Kidney epithelial cell (primary cell): ENCODE measurements around the gene GPR32. TPM values are rescaled to one million over a fixed set of nuclear protein-coding genes. Genes with fewer than 3 reads are reported as not detected.
"Not testable (repeated sequence)": the region's sequence is repeated elsewhere in the genome, so short reads cannot be mapped to it uniquely, and the experiment has no call there.

Source experiments
- DNase-seq: peaks from one replicate; pipeline ENCODE4 v3.0.0-alpha.2; 2010; ENCODE audit warnings: low read depth
- H3K27me3 ChIP-seq: 2 replicates; pipeline ENCODE4 v1.6.0; 2011; ENCODE audit warnings: low read length; ENCODE audit not compliant: control insufficient read depth, insufficient read depth
- H3K36me3 ChIP-seq: 2 replicates; pipeline ENCODE4 v1.5.1; 2011; ENCODE audit warnings: low read length; ENCODE audit not compliant: control insufficient read depth, insufficient read depth
- H3K4me3 ChIP-seq: 2 replicates; pipeline ENCODE4 v1.5.1; 2011; ENCODE audit warnings: low read depth, mild to moderate bottlenecking, control low read depth, low read length
- total RNA-seq: library from RNA; depleted of rRNA; stranded (reverse); fragments of >200 nt; gene quantifications from 2 replicates; pipeline ENCODE4 v1.2.3, GENCODE V29; 2015
- TF ChIP-seq, protein P1 (sequence below): IDR thresholded peaks from 2 replicates; pipeline ENCODE4 v1.5.1; 2011; ENCODE audit warnings: mild to moderate bottlenecking, moderate library complexity, low read length, control low read depth, inconsistent platforms; ENCODE audit not compliant: insufficient read depth, poor library complexity, severe bottlenecking

GPR32 gene
- total RNA-seq, 1 donor from 2014 or later = not detected

DNA sequence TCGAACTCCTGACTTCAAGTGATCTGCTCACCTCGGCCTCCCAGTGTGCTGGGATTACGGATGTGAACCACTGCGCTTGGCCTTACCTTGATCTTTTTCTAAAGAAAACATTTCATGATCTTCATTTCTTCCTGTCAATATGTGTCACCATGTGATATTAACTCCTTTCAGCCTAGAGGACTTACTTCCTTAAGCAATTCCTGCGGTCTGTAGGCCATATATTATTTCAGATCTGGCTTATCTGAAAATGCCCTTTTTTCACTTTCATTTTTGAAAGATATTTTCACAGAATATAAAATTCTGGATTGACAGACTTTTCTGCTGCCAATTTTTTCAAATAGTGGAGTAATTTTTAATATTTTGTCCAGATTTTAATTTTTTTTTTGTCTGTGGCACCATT, 2.0 kb upstream of the GPR32 start:
- no peak for DNase-seq
- Histone ChIP-seq H3K4me3 (no peak overlapping the region), H3K36me3 (no peaks in the 10 kb centered on the region), H3K27me3 (no peaks in the 10 kb centered on the region)
- TF ChIP-seq, protein P1, sequence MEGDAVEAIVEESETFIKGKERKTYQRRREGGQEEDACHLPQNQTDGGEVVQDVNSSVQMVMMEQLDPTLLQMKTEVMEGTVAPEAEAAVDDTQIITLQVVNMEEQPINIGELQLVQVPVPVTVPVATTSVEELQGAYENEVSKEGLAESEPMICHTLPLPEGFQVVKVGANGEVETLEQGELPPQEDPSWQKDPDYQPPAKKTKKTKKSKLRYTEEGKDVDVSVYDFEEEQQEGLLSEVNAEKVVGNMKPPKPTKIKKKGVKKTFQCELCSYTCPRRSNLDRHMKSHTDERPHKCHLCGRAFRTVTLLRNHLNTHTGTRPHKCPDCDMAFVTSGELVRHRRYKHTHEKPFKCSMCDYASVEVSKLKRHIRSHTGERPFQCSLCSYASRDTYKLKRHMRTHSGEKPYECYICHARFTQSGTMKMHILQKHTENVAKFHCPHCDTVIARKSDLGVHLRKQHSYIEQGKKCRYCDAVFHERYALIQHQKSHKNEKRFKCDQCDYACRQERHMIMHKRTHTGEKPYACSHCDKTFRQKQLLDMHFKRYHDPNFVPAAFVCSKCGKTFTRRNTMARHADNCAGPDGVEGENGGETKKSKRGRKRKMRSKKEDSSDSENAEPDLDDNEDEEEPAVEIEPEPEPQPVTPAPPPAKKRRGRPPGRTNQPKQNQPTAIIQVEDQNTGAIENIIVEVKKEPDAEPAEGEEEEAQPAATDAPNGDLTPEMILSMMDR = no peak

DNA sequence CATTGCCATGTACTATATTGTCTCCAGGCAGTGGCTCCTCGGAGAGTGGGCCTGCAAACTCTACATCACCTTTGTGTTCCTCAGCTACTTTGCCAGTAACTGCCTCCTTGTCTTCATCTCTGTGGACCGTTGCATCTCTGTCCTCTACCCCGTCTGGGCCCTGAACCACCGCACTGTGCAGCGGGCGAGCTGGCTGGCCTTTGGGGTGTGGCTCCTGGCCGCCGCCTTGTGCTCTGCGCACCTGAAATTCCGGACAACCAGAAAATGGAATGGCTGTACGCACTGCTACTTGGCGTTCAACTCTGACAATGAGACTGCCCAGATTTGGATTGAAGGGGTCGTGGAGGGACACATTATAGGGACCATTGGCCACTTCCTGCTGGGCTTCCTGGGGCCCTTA, 624 bp downstream of the GPR32 start:
- H3K4me3 ChIP-seq = no peak overlapping the region
- DNase-seq = no peak

DNA sequence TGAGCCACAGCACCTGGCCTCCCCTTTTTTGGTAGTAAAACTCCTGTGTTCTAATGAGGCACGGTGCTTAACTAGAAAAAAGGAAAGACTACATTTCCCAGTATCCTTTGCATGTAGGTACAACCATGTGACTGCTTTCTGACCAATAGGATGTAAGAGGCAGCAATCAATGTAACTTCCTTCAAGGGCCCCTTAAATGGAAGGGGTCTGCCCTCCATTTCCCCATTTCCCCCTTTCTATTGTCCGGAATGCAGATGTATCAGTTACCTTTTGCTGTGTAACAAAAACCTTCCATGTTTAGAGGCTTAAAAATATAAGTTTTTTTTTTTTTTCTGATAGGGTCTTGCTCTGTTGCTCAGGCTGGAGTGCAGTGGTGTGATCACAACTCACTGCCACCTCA, 2.2 kb downstream of the GPR32 start:
- TF ChIP-seq, protein P1 = no peak
- DNase-seq = no peak
- Histone ChIP-seq H3K4me3 (no peak overlapping the region), H3K36me3 (no peaks in the 10 kb centered on the region), H3K27me3 (peaks cover 1% of the 10 kb centered on the region)

More for the DNA sequence above, 624 bp downstream of the GPR32 start:
- Histone ChIP-seq H3K27me3 (no peaks in the 10 kb centered on the region), H3K36me3 (no peaks in the 10 kb centered on the region)
- TF ChIP-seq, protein P1 = no peak

DNA sequence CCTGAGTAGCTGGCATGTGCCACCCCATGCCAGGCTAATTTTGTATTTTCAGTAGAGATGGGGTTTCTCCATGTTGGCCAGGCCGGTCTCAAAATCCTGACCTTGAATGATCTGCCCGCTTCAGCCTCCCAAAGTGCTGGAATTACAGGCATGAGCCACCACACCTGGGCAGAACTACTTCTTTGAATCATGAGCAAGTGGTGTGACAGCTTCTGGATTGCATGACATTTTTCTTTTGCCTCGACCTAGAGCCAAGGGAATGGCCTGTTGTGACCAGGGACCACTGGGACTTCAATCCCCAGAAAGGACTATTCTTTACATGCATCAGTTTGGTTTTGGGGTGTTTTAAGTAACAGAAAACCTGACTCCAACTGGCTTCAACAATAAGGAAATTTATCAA, 2.6 kb downstream of the GPR32 start:
- not testable (repeated sequence) for H3K27me3 ChIP-seq, DNase-seq, H3K4me3 ChIP-seq, H3K36me3 ChIP-seq

DNA sequence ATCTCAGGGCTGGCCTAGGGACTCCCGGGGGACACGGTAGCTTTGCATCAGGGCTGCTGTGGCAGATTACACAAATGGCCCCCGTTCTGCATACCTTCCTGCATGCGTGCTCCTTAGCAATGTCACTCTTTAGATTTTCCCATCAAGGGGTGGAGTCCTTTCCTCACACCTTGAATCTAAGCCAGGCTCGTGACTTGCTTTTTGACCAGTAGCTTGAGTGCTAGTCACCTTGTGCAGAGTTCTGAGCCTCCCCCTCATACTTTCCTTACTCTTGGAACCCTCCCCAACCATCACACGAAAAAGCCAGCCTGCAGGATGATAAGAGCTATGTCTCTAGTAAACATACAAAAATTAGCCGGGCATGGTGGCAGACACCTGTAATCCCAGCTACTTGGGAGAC, 3.2 kb downstream of the GPR32 start:
- not testable (repeated sequence) for H3K4me3 ChIP-seq, DNase-seq

DNA sequence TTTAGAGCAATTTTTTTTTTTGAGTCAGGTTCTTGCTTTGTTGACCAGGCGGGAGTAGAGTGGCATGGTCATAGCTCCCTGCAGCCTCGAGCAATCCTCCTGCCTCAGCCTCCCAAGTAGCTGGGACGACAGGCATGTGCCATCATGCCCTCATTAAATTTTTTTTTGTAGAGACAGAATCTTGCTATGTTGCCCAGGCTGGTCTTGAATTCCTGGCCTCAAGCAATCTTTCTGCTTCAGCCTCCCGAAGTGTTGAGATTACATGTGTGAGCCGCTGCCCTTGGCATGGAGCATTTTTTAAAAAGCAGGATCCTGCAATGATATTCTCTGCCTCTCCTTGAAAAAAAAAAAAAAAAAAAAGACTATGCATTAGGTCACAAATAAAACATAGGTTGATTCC, 5.9 kb downstream of the GPR32 start:
- Histone ChIP-seq H3K27me3 (peaks cover 32% of the 10 kb centered on the region), H3K36me3 (no peaks in the 10 kb centered on the region), H3K4me3 (no peak overlapping the region)
- TF ChIP-seq, protein P1 = no peak
- no peak for DNase-seq

More for the DNA sequence above, 3.2 kb downstream of the GPR32 start:
- not testable (repeated sequence) for H3K36me3 ChIP-seq
- H3K27me3 ChIP-seq = peaks cover 11% of the 10 kb centered on the region

DNA sequence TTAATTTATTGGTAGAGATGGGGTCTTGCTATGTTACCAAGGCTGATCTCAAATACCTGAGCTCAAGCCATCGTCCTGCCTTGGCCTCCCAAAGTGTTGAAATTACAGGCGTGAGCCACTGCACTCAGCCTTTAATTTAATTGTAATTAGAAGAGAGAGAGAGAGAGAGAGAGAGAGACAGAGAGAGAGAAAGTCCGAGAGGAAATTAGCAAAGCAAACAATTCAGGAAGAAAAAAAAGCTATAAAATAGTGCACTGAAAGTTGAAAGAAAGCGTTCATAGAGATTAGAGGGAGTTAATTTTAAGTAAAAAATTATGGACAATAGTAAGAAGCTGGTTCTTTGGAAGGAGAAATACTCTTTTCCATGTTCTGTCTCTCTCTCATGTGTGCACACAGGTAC, 7.0 kb downstream of the GPR32 start:
- Histone ChIP-seq H3K27me3 (peaks cover 32% of the 10 kb centered on the region), H3K4me3 (no peak overlapping the region), H3K36me3 (no peaks in the 10 kb centered on the region)
- TF ChIP-seq, protein P1 = no peak
- no peak for DNase-seq
